Mesenchymal stem cell (in vitro differentiated cells and primary cell): ENCODE results near the gene CTU2.

Source experiments
- DNase-seq: peaks from one replicate; pipeline ENCODE4 v3.0.0-alpha.2; 2013
- H2AFZ ChIP-seq: one replicate; pipeline ENCODE4 v1.6.1; 2013; ENCODE audit warnings: low read depth, mild to moderate bottlenecking, control low read depth, inconsistent platforms, low read length, moderate library complexity
- H2AK5ac ChIP-seq: 2 replicates; pipeline ENCODE4 v1.6.1; 2013; ENCODE audit warnings: low read length, moderate library complexity, mild to moderate bottlenecking, inconsistent platforms; ENCODE audit not compliant: severe bottlenecking
- H2BK120ac ChIP-seq: one replicate; pipeline ENCODE4 v1.6.1; 2013; ENCODE audit warnings: low read depth, mild to moderate bottlenecking, inconsistent platforms, low read length, moderate library complexity
- H2BK12ac ChIP-seq, 2 experiments: one replicate each; pipeline ENCODE4 v1.6.1; 2013; ENCODE audit warnings: inconsistent platforms in 2 of 2, low read length in 2 of 2, mild to moderate bottlenecking in 2 of 2, moderate library complexity in 2 of 2, control low read depth in 1 of 2
- H2BK15ac ChIP-seq: one replicate; pipeline ENCODE4 v1.6.1; 2013; ENCODE audit warnings: mild to moderate bottlenecking, low read depth, inconsistent platforms; ENCODE audit not compliant: poor library complexity, severe bottlenecking
- H2BK5ac ChIP-seq: 2 replicates; pipeline ENCODE4 v1.6.1; 2013; ENCODE audit warnings: low read depth, mild to moderate bottlenecking, low read length, control low read depth, inconsistent platforms; ENCODE audit not compliant: poor library complexity, severe bottlenecking
- H3K14ac ChIP-seq, 2 experiments: one replicate each; pipeline ENCODE4 v1.6.1; 2013; ENCODE audit warnings: inconsistent platforms in 2 of 2, low read length in 2 of 2, control low read depth in 1 of 2, mild to moderate bottlenecking in 1 of 2, moderate library complexity in 1 of 2
- H3K18ac ChIP-seq, 2 experiments: one replicate each; pipeline ENCODE4 v1.6.1; 2013; ENCODE audit warnings: inconsistent platforms in 2 of 2, low read length in 2 of 2, control low read depth in 1 of 2, low read depth in 1 of 2, mild to moderate bottlenecking in 1 of 2
- H3K23ac ChIP-seq, 2 experiments: one replicate each; pipeline ENCODE4 v1.6.1; 2013; ENCODE audit warnings: inconsistent platforms in 2 of 2, low read length in 2 of 2, mild to moderate bottlenecking in 2 of 2, moderate library complexity in 2 of 2, control low read depth in 1 of 2
- H3K27ac ChIP-seq: 2 replicates; pipeline ENCODE4 v1.5.1; 2013; ENCODE audit warnings: mild to moderate bottlenecking, moderate library complexity, low read length, control low read depth, inconsistent platforms; ENCODE audit not compliant: poor library complexity, severe bottlenecking
- H3K27me3 ChIP-seq, 2 experiments: 2 replicates each; pipeline versions ENCODE4 v1.6.1 to v1.7.0; 2013; ENCODE audit warnings: low read length in 2 of 2, mild to moderate bottlenecking in 2 of 2, moderate library complexity in 2 of 2, control low read depth in 1 of 2, inconsistent platforms in 1 of 2; ENCODE audit not compliant: control insufficient read depth in 1 of 2, insufficient read depth in 1 of 2
- H3K36me3 ChIP-seq, 2 experiments: 2 replicates each; pipeline versions ENCODE4 v1.6.1 to v1.7.0; 2013; ENCODE audit warnings: low read length in 2 of 2, control low read depth in 1 of 2, inconsistent platforms in 1 of 2, low read depth in 1 of 2, mild to moderate bottlenecking in 1 of 2; ENCODE audit not compliant: insufficient read depth in 2 of 2, control insufficient read depth in 1 of 2
- H3K4ac ChIP-seq, 2 experiments: one replicate each; pipeline ENCODE4 v1.6.1; 2013; ENCODE audit warnings: inconsistent platforms in 2 of 2, low read length in 2 of 2, mild to moderate bottlenecking in 2 of 2, moderate library complexity in 2 of 2, control low read depth in 1 of 2, low read depth in 1 of 2
- H3K4me1 ChIP-seq: 2 replicates; pipeline ENCODE4 v1.6.1; 2013; ENCODE audit warnings: low read depth, low read length, control low read depth; ENCODE audit not compliant: control insufficient read depth, insufficient read depth
- H3K4me2 ChIP-seq: 2 replicates; pipeline ENCODE4 v1.6.1; 2013; ENCODE audit warnings: low read length, mild to moderate bottlenecking, inconsistent platforms; ENCODE audit not compliant: poor library complexity, severe bottlenecking
- H3K4me3 ChIP-seq, 2 experiments: 2 replicates each; pipeline versions ENCODE4 v1.5.1 to v1.7.0; 2013; ENCODE audit warnings: low read length in 2 of 2, mild to moderate bottlenecking in 2 of 2, control low read depth in 1 of 2, low read depth in 1 of 2; ENCODE audit not compliant: insufficient read depth in 1 of 2
- H3K79me1 ChIP-seq: replicated peaks from 2 replicates; pipeline ENCODE4 v1.6.1; 2013; ENCODE audit warnings: mild to moderate bottlenecking, control low read depth, low read length, inconsistent platforms; ENCODE audit not compliant: poor library complexity, severe bottlenecking
- H3K9ac ChIP-seq: 2 replicates; pipeline ENCODE4 v1.7.0; 2013; ENCODE audit warnings: mild to moderate bottlenecking, low read length, moderate library complexity
- H3K9me3 ChIP-seq: 2 replicates; pipeline ENCODE4 v1.7.0; 2013; ENCODE audit warnings: mild to moderate bottlenecking, low read length; ENCODE audit not compliant: control insufficient read depth
- H4K8ac ChIP-seq: one replicate; pipeline ENCODE4 v1.6.1; 2013; ENCODE audit warnings: inconsistent platforms, mild to moderate bottlenecking, low read length, moderate library complexity
- H4K91ac ChIP-seq: one replicate; pipeline ENCODE4 v1.6.1; 2013; ENCODE audit warnings: mild to moderate bottlenecking, low read length, inconsistent platforms
- WGBS: methylation state at CpG from one replicate; pipeline ENCODE4 v1.1.7; 2013; ENCODE audit warnings: mixed read lengths; 5-methylcytosine and 5-hydroxymethylcytosine counted together

CTU2 gene

GRCh38 chr16:88715312-88716190, 9.2 kb downstream of the CTU2 start:
- Histone ChIP-seq H3K4me1 (peaks cover 5% of the 10 kb centered on the region), H3K14ac (no peak overlapping the region), H4K8ac (no peak overlapping the region), H4K91ac (peak overlapping the region; percentile 22), H2BK12ac (no peak overlapping the region), H3K4me2 (no peak overlapping the region), H2BK15ac (no peak overlapping the region), H3K9ac (no peak overlapping the region), H2BK5ac (no peak overlapping the region), H3K27ac (no peak overlapping the region), H2BK120ac (no peak overlapping the region), H3K4me3 (no peak overlapping the region), H2AFZ (no peak overlapping the region), H3K18ac (no peak overlapping the region), H3K36me3 (peaks cover 72 to 85% of the 10 kb centered on the region in 2 experiments), H3K4ac (no peak overlapping the region), H2AK5ac (no peak overlapping the region), H3K27me3 (no peaks in the 10 kb centered on the region), H3K23ac (no peak overlapping the region), H3K79me1 (peaks cover 17% of the 10 kb centered on the region), H3K9me3 (no peaks in the 10 kb centered on the region)
- no peak for DNase-seq
- WGBS: 94% methylated on average over 54 of the region's 57 CpGs

- Histone ChIP-seq H3K4me3 (no peak overlapping the region), H3K18ac (no peak overlapping the region), H3K27ac (no peak overlapping the region), H2BK15ac (no peak overlapping the region), H2BK120ac (no peak overlapping the region), H3K4me1 (peaks cover 3% of the 10 kb centered on the region), H2AFZ (no peak overlapping the region), H2AK5ac (no peak overlapping the region), H3K14ac (no peak overlapping the region), H3K79me1 (peaks cover 19% of the 10 kb centered on the region), H2BK12ac (no peak overlapping the region), H3K4me2 (no peak overlapping the region), H3K23ac (no peak overlapping the region), H3K9me3 (no peaks in the 10 kb centered on the region), H3K4ac (no peak overlapping the region), H4K91ac (no peak overlapping the region), H3K36me3 (peaks cover 78 to 85% of the 10 kb centered on the region in 2 experiments), H4K8ac (no peak overlapping the region), H3K27me3 (no peaks in the 10 kb centered on the region), H3K9ac (no peak overlapping the region), H2BK5ac (no peak overlapping the region)
- 98% methylated on average over 15 of the region's 15 CpGs for WGBS
- no peak for DNase-seq
These were observed 9.9 kb downstream of the CTU2 start for GRCh38 chr16:88716201-88716600.

- no peak overlapping the region for H3K4ac ChIP-seq
- no peak overlapping the region for H2BK15ac ChIP-seq
- no peak overlapping the region for H2BK5ac ChIP-seq
- no peak overlapping the region for H2AFZ ChIP-seq
- H3K9ac ChIP-seq: no peak overlapping the region
- H3K14ac ChIP-seq: no peak overlapping the region
- H3K36me3 ChIP-seq: peaks cover 82 to 85% of the 10 kb centered on the region in 2 experiments
- no peak overlapping the region for H3K18ac ChIP-seq
- peaks cover 3% of the 10 kb centered on the region for H3K4me1 ChIP-seq
- peaks cover 16% of the 10 kb centered on the region for H3K79me1 ChIP-seq
- H3K4me2 ChIP-seq: no peak overlapping the region
- H2AK5ac ChIP-seq: no peak overlapping the region
- no peak overlapping the region for H3K27ac ChIP-seq
- WGBS: 96% methylated on average over 21 of the region's 21 CpGs
- no peak overlapping the region for H3K4me3 ChIP-seq
- H4K91ac ChIP-seq: no peak overlapping the region
- no peak for DNase-seq
- H2BK12ac ChIP-seq: no peak overlapping the region
- H3K27me3 ChIP-seq: no peaks in the 10 kb centered on the region
- no peak overlapping the region for H2BK120ac ChIP-seq
- no peak overlapping the region for H3K23ac ChIP-seq
- no peaks in the 10 kb centered on the region for H3K9me3 ChIP-seq
- no peak overlapping the region for H4K8ac ChIP-seq
These were observed 10.3 kb downstream of the CTU2 start for GRCh38 chr16:88716601-88717001.

- no peak overlapping the region for H4K91ac ChIP-seq
- H3K14ac ChIP-seq: no peak overlapping the region
- DNase-seq: no peak
- H3K23ac ChIP-seq: no peak overlapping the region
- H3K9ac ChIP-seq: no peak overlapping the region
- no peak overlapping the region for H4K8ac ChIP-seq
- peaks cover 5% of the 10 kb centered on the region for H3K4me1 ChIP-seq
- no peak overlapping the region for H3K18ac ChIP-seq
- H3K4me3 ChIP-seq: no peak overlapping the region
- no peak overlapping the region for H3K27ac ChIP-seq
- H2BK120ac ChIP-seq: no peak overlapping the region
- no peak overlapping the region for H2BK12ac ChIP-seq
- peaks cover 95 to 97% of the 10 kb centered on the region in 2 experiments for H3K36me3 ChIP-seq
- peaks cover 10% of the 10 kb centered on the region for H3K79me1 ChIP-seq
- no peak overlapping the region for H2AK5ac ChIP-seq
- H3K4me2 ChIP-seq: no peak overlapping the region
- no peak overlapping the region for H2AFZ ChIP-seq
- no peak overlapping the region for H2BK5ac ChIP-seq
- 98% methylated on average over 11 of the region's 11 CpGs for WGBS
- no peaks in the 10 kb centered on the region for H3K27me3 ChIP-seq
- no peak overlapping the region for H2BK15ac ChIP-seq
- H3K4ac ChIP-seq: no peak overlapping the region
- no peaks in the 10 kb centered on the region for H3K9me3 ChIP-seq
These were observed 11.9 kb downstream of the CTU2 start for GRCh38 chr16:88718178-88718577.
